A549 (cell line): Measurements from ENCODE around the gene DNMT3L. TPM values are rescaled to one million over a fixed set of nuclear protein-coding genes. Genes with fewer than 3 reads are reported as not detected.

ENCODE experiments used
- ATAC-seq, 2 experiments: fragments of 200-7000 bp in 1 of 2; fragments of >200 bp in 1 of 2; cut with Nextera tagmentation in 1 of 2; cut with Tn5 transposase in 1 of 2; 3 replicates each; pipeline versions ENCODE4 v1.8.0 to v1.9.1; 2018 to 2020; ENCODE audit warnings: mild to moderate bottlenecking in 1 of 2, moderate library complexity in 1 of 2
- CTCF ChIA-PET: fragments of 300-600 bp; sonication (Branson Sonifier 250); formaldehyde crosslinking; extraction: SDS; loops from one replicate; lab custom pipeline; 2021; ENCODE audit warnings: antibody characterized with exemption, inconsistent platforms; lab: Yijun Ruan, JAX
- POLR2A ChIA-PET: fragments of 350-600 bp; formaldehyde crosslinking; extraction: SDS; loops from one replicate; lab custom pipeline; 2021; ENCODE audit warnings: antibody characterized with exemption, inconsistent platforms; lab: Yijun Ruan, JAX
- DNase-seq, 2 experiments: peaks; one replicate each; pipeline versions ENCODE4 v3.0.0 to v3.0.0-alpha.2; 2011 to 2016; ENCODE audit warnings: low read depth in 1 of 2, low spot score in 1 of 2
- FAIRE-seq: peaks from 2 replicates; lab custom pipeline; 2011; peaks lifted over from hg19 to GRCh38; lab: Jason Lieb, UNC
- H3K27ac ChIP-seq, 2 experiments: fragments of >200 bp; sonication (Bioruptor Twin); formaldehyde crosslinking; 3 replicates each; pipeline ENCODE4 v1.5.1; 2016 to 2017
- H3K4me1 ChIP-seq: fragments of >200 bp; sonication (Bioruptor Twin); formaldehyde crosslinking; 3 replicates; pipeline ENCODE4 v1.6.1; 2016
- H3K4me2 ChIP-seq: fragments of >200 bp; sonication (Bioruptor Twin); formaldehyde crosslinking; 3 replicates; pipeline ENCODE4 v1.6.1; 2016
- H3K4me3 ChIP-seq: fragments of >200 bp; sonication (Bioruptor Twin); formaldehyde crosslinking; 3 replicates; pipeline ENCODE4 v1.5.1; 2016
- H3K9me3 ChIP-seq: fragments of >200 bp; sonication (Bioruptor Twin); formaldehyde crosslinking; 3 replicates; pipeline ENCODE4 v1.6.1; 2016
- BHLHE40 ChIP-seq: IDR thresholded peaks from 2 replicates; pipeline ENCODE4 v1.6.1; 2012; ENCODE audit warnings: low read depth, low read length, inconsistent platforms
- CBX2 ChIP-seq: fragments of 200-600 bp; sonication (generic); IDR thresholded peaks from 2 replicates; pipeline ENCODE4 v1.6.1; 2016; ENCODE audit warnings: low read depth, mild to moderate bottlenecking, borderline replicate concordance
- CBX8 ChIP-seq: fragments of 200-600 bp; sonication (generic); IDR thresholded peaks from 2 replicates; pipeline ENCODE4 v1.6.1; 2016
- CEBPB ChIP-seq, 2 experiments: fragments of >200 bp in 1 of 2; sonication (Bioruptor Twin) in 1 of 2; formaldehyde crosslinking in 1 of 2; IDR thresholded peaks; 2 replicates each; pipeline ENCODE4 v1.6.1; 2012 to 2016
- CHD2 ChIP-seq: fragments of 150-350 bp; IDR thresholded peaks from 2 replicates; pipeline ENCODE4 v1.6.1; 2014; ENCODE audit warnings: low read length; ENCODE audit not compliant: partially characterized antibody
- ESRRA ChIP-seq: fragments of 150-350 bp; IDR thresholded peaks from 2 replicates; pipeline ENCODE4 v1.6.1; 2014; ENCODE audit warnings: mild to moderate bottlenecking, low read length, borderline replicate concordance
- FOSL2 ChIP-seq, 2 experiments: fragments of 450-650 bp in 1 of 2; fragments of >200 bp in 1 of 2; sonication (Bioruptor Twin) in 1 of 2; formaldehyde crosslinking; IDR thresholded peaks; 2 replicates each; pipeline versions ENCODE4 v1.5.0 to v1.6.1; 2016 to 2020; ENCODE audit warnings: mild to moderate bottlenecking in 1 of 2, moderate library complexity in 1 of 2
- FOXS1 ChIP-seq: fragments of 250-450 bp; sonication (Bioruptor Pico); IDR thresholded peaks from 2 replicates; pipeline ENCODE4 v1.5.0; 2020; ENCODE audit warnings: mild to moderate bottlenecking, moderate library complexity
- HEYL ChIP-seq: fragments of 250-450 bp; sonication (Bioruptor Pico); IDR thresholded peaks from 2 replicates; pipeline ENCODE4 v1.8.0; 2021; ENCODE audit warnings: mild to moderate bottlenecking, moderate library complexity
- JUN ChIP-seq, 2 experiments: fragments of >200 bp; sonication (Bioruptor Twin); formaldehyde crosslinking; IDR thresholded peaks; 2 replicates in 1 of 2; 3 replicates in 1 of 2; pipeline ENCODE4 v1.6.1; 2016 to 2017
- JUNB ChIP-seq: fragments of >200 bp; sonication (Bioruptor Twin); formaldehyde crosslinking; IDR thresholded peaks from 2 replicates; pipeline ENCODE4 v1.6.1; 2016
- MAZ ChIP-seq: fragments of 150-350 bp; IDR thresholded peaks from 2 replicates; pipeline ENCODE4 v1.6.1; 2014; ENCODE audit warnings: antibody characterized with exemption, low read depth, low read length, borderline replicate concordance
- NFE2L2 ChIP-seq: fragments of 150-350 bp; conservative IDR thresholded peaks from 2 replicates; pipeline ENCODE4 v1.6.1; 2014; ENCODE audit warnings: low read length
- NR3C1 ChIP-seq: fragments of >200 bp; sonication (Bioruptor Twin); formaldehyde crosslinking; IDR thresholded peaks from 3 replicates; pipeline ENCODE4 v1.6.1; 2017
- PHF8 ChIP-seq: fragments of 200-600 bp; sonication (generic); IDR thresholded peaks from 2 replicates; pipeline ENCODE4 v1.6.1; 2016; ENCODE audit warnings: low read depth, mild to moderate bottlenecking, antibody characterized with exemption, moderate library complexity, borderline replicate concordance
- POLR2A ChIP-seq: IDR thresholded peaks from 2 replicates; pipeline ENCODE4 v1.6.1; 2012; ENCODE audit warnings: mild to moderate bottlenecking, low read length
- POLR2AphosphoS2 ChIP-seq: conservative IDR thresholded peaks from 2 replicates; pipeline ENCODE4 v1.6.1; 2012; ENCODE audit warnings: low read length, improper control_type of control experiment, inconsistent platforms
- RCOR1 ChIP-seq: fragments of 150-350 bp; IDR thresholded peaks from 2 replicates; pipeline ENCODE4 v1.6.1; 2014; ENCODE audit warnings: antibody characterized with exemption, low read length, low read depth
- RNF2 ChIP-seq: fragments of 200-600 bp; sonication (generic); IDR thresholded peaks from 2 replicates; pipeline ENCODE4 v1.6.1; 2016; ENCODE audit warnings: low read depth, mild to moderate bottlenecking, antibody characterized with exemption, moderate library complexity, borderline replicate concordance
- SMC3 ChIP-seq: fragments of >200 bp; sonication (Bioruptor Twin); formaldehyde crosslinking; IDR thresholded peaks from 3 replicates; pipeline ENCODE4 v1.6.1; 2018; ENCODE audit warnings: inconsistent platforms
- SREBF2 ChIP-seq: fragments of 450-650 bp; IDR thresholded peaks from 2 replicates; pipeline ENCODE4 v1.6.1; 2014; ENCODE audit warnings: mild to moderate bottlenecking, moderate library complexity
- TFCP2L1 ChIP-seq: fragments of 250-450 bp; sonication (Bioruptor Pico); IDR thresholded peaks from 2 replicates; pipeline ENCODE4 v1.5.0; 2021; ENCODE audit warnings: mild to moderate bottlenecking
- ZC3H11A ChIP-seq: fragments of 450-650 bp; IDR thresholded peaks from 2 replicates; pipeline ENCODE4 v1.6.1; 2014; ENCODE audit warnings: antibody characterized with exemption, mild to moderate bottlenecking
- ZNF302 ChIP-seq: fragments of 250-450 bp; sonication (Bioruptor Pico); IDR thresholded peaks from 2 replicates; pipeline ENCODE4 v1.9.0; 2021; ENCODE audit warnings: inconsistent platforms, mild to moderate bottlenecking, moderate library complexity
- WGBS: methylation state at CpG from one replicate; pipeline ENCODE4 v1.1.6; 2017; ENCODE audit errors: missing lambda C conversion rate; 5-methylcytosine and 5-hydroxymethylcytosine counted together
- polyA plus RNA-seq, 4 experiments: library from polyadenylated mRNA; depleted of rRNA in 3 of 4; stranded (reverse); fragments of >200 nt; fragmentation: RNase III in 1 of 4; extraction: RNeasy Plus Mini Kit Qiagen cat#74134 plus additional on column Dnase treatment in 1 of 4; gene quantifications; 2 replicates in 3 of 4; 3 replicates in 1 of 4; pipeline ENCODE4 v1.2.3, GENCODE V29; 2011 to 2017
- TF ChIP-seq, protein P1 (sequence below): fragments of >200 bp; sonication (Bioruptor Twin); formaldehyde crosslinking; IDR thresholded peaks from 3 replicates; pipeline ENCODE4 v1.6.1; 2016
- TF ChIP-seq, protein P2 (sequence below): IDR thresholded peaks from 2 replicates; pipeline ENCODE4 v1.6.1; 2012; ENCODE audit warnings: low read depth, borderline replicate concordance
- TF ChIP-seq, protein P3 (sequence below): IDR thresholded peaks from 2 replicates; pipeline ENCODE4 v1.6.1; 2012
- TF ChIP-seq, protein P4 (sequence below): fragments of >200 bp; sonication (Bioruptor Twin); formaldehyde crosslinking; IDR thresholded peaks from 3 replicates; pipeline ENCODE4 v1.5.1; 2016

The DNMT3L gene
- polyA plus RNA-seq, 2 of the 4 experiments (the other 2 are of a cell fraction) = not detected

DNA sequence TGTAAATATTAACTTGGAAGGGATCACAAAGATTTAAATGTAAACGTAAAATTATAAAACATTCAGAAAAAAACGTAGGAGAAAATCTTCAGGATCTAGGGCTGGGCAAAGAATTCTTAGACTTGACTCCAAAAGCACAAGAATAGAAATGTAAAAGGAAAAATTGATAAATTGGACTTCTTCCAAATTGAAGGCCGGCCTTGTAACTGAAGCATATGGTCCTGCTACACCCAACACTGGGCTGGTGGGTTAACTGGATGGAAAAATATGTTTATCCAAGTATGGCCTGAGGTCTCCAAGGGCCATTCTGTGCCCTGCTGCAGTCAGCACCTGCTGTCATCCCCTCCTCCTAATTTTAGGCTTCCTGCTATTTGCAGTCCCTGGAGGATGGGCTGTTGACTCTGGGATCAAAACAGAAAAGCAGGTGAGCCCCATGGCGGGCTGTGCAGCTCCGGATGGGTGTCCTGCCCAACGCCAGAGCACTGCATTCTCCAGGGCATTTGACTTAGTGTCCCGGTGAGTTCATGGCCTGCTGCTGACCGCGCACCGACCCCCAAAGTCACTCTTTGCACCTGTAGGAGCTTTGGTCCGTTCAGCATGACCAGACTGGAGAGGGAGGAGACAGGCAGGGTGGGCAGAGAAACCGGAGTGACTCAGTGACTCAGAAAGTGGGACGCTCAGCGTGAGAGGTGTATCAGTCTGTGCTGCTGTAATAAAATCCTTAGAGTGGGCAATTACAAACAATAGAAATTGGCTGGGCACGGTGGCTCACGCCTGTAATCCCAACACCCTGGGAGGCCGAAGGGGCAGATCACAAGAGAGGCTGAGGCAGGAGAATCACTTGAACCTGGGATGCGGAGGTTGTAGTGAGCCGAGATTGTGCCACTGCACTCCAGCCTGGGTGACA lies 17.9 kb upstream of the DNMT3L start:
- WGBS = 68% methylated on average over 19 of the region's 19 CpGs
- ChIA-PET POLR2A (no interaction called here), CTCF (interaction anchor here (0.7 to 1.3 kb wide), 2 partner anchors 18 to 24 kb away, joined by 3 to 4 read pairs; no protein-coding TSS in a partner anchor)
- FAIRE-seq (no peak), ATAC-seq (no peak), DNase-seq (no peak)
- no peak overlapping the region for H3K4me3 ChIP-seq
- TF ChIP-seq NR3C1 (no peak), RCOR1 (no peak), CBX8 (no peak), RNF2 (no peak), SMC3 (no peak), POLR2A (no peak), FOXS1 (no peak), CHD2 (no peak), CBX2 (no peak), ZNF302 (CRISPR knock-in tag) (no peak)
- no peak overlapping the region for H3K4me2 ChIP-seq
- H3K4me1 ChIP-seq = no peaks in the 10 kb centered on the region
- H3K27ac ChIP-seq = no peak overlapping the region
- H3K9me3 ChIP-seq = no peaks in the 10 kb centered on the region

GRCh38 chr21:44275041-44275440 lies 13.3 kb upstream of the DNMT3L start:
- no peak for DNase-seq
- no peak for FAIRE-seq
- H3K4me2 ChIP-seq = no peak overlapping the region
- H3K4me1 ChIP-seq = no peaks in the 10 kb centered on the region
- no peak for ATAC-seq
- 28% methylated on average over 4 of the region's 5 CpGs for WGBS
- H3K27ac ChIP-seq = no peak overlapping the region
- TF ChIP-seq HEYL (CRISPR knock-in tag) = no peak
- TF ChIP-seq, protein P1, sequence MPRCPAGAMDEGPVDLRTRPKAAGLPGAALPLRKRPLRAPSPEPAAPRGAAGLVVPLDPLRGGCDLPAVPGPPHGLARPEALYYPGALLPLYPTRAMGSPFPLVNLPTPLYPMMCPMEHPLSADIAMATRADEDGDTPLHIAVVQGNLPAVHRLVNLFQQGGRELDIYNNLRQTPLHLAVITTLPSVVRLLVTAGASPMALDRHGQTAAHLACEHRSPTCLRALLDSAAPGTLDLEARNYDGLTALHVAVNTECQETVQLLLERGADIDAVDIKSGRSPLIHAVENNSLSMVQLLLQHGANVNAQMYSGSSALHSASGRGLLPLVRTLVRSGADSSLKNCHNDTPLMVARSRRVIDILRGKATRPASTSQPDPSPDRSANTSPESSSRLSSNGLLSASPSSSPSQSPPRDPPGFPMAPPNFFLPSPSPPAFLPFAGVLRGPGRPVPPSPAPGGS = no peak
- no peak for TF ChIP-seq MAZ
- no peak for TF ChIP-seq BHLHE40
- TF ChIP-seq FOSL2 (IDR thresholded peaks at IDR 0.05) = no peak
- TF ChIP-seq FOSL2 (CRISPR knock-in tag; IDR thresholded peaks at IDR 0.05) = no peak
- TF ChIP-seq JUN (IDR thresholded peaks at IDR 0.05) = no peak
- TF ChIP-seq SREBF2 = no peak
- H3K9me3 ChIP-seq = no peaks in the 10 kb centered on the region
- ChIA-PET CTCF (no interaction called here), POLR2A (no interaction called here)
- H3K4me3 ChIP-seq = no peak overlapping the region

DNA sequence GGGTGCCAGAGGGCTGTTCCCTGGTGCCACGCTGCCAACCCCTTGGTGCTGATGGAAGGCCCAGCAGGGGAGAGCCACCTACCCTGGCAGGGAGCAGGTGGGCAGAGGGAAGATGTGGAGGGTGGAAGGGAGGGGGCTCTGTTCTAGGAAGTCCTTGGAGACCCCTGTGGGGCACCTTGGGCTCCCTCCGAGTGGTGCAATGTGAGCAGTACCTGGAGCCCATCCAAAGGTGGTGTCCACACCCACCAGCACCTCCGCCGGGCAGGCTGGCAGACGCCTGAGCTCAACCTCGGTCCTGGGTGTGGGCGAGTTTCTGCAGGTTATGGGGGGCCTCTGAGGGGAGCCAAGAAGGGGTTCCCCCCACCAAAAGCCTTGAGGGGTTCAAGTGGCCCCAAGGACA lies 11.3 kb upstream of the DNMT3L start:
- CTCF ChIA-PET = no interaction called here

GRCh38 chr21:44272284-44272858 lies 10.7 kb upstream of the DNMT3L start:
- WGBS = 80% methylated on average over 14 of the region's 18 CpGs
- POLR2A ChIA-PET = no interaction called here
- Histone ChIP-seq H3K9me3 (no peaks in the 10 kb centered on the region), H3K27ac (no peak overlapping the region), H3K4me2 (no peak overlapping the region), H3K4me3 (no peak overlapping the region), H3K4me1 (no peaks in the 10 kb centered on the region)
- ATAC-seq = no peak
- no peak for FAIRE-seq
- CTCF ChIA-PET = no interaction called here
- DNase-seq = no peak
- TF ChIP-seq CEBPB (IDR thresholded peaks at IDR 0.05) (no peak), POLR2AphosphoS2 (no peak), ESRRA (no peak), TFCP2L1 (CRISPR knock-in tag) (no peak), JUNB (no peak), NFE2L2 (no peak), ZC3H11A (no peak), BHLHE40 (no peak), PHF8 (no peak), HEYL (CRISPR knock-in tag) (no peak)
- TF ChIP-seq, protein P2, sequence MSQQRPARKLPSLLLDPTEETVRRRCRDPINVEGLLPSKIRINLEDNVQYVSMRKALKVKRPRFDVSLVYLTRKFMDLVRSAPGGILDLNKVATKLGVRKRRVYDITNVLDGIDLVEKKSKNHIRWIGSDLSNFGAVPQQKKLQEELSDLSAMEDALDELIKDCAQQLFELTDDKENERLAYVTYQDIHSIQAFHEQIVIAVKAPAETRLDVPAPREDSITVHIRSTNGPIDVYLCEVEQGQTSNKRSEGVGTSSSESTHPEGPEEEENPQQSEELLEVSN = no peak
- TF ChIP-seq, protein P3, sequence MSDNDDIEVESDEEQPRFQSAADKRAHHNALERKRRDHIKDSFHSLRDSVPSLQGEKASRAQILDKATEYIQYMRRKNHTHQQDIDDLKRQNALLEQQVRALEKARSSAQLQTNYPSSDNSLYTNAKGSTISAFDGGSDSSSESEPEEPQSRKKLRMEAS = no peak
- TF ChIP-seq, protein P4, sequence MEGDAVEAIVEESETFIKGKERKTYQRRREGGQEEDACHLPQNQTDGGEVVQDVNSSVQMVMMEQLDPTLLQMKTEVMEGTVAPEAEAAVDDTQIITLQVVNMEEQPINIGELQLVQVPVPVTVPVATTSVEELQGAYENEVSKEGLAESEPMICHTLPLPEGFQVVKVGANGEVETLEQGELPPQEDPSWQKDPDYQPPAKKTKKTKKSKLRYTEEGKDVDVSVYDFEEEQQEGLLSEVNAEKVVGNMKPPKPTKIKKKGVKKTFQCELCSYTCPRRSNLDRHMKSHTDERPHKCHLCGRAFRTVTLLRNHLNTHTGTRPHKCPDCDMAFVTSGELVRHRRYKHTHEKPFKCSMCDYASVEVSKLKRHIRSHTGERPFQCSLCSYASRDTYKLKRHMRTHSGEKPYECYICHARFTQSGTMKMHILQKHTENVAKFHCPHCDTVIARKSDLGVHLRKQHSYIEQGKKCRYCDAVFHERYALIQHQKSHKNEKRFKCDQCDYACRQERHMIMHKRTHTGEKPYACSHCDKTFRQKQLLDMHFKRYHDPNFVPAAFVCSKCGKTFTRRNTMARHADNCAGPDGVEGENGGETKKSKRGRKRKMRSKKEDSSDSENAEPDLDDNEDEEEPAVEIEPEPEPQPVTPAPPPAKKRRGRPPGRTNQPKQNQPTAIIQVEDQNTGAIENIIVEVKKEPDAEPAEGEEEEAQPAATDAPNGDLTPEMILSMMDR = no peak

More for the DNA sequence above, 11.3 kb upstream of the DNMT3L start:
- POLR2A ChIA-PET = no interaction called here
- ATAC-seq (no peak), FAIRE-seq (no peak)
- H3K4me3 ChIP-seq = no peak overlapping the region
- no peaks in the 10 kb centered on the region for H3K9me3 ChIP-seq
- TF ChIP-seq CEBPB (IDR thresholded peaks at IDR 0.05) (no peak), JUN (IDR thresholded peaks at IDR 0.05) (no peak)
- TF ChIP-seq, all 56 proteins: peak for 0
- Histone ChIP-seq H3K4me2 (no peak overlapping the region), H3K27ac (no peak overlapping the region), H3K4me1 (no peaks in the 10 kb centered on the region)
- 79% methylated on average over 5 of the region's 7 CpGs for WGBS
- no peak for DNase-seq
